HCT116 (cell line): ENCODE measurements around the gene MAMLD1. TPM values are rescaled to one million over a fixed set of nuclear protein-coding genes. Genes with fewer than 3 reads are reported as not detected.

Source experiments
- ATAC-seq: fragments of 200-7000 bp; cut with Tn5 transposase; 2 replicates; pipeline ENCODE4 v1.9.1; 2020; ENCODE audit warnings: mild to moderate bottlenecking, moderate library complexity
- BruUV-seq: library from RNA; stranded (reverse); fragments of 400-500 nt; replicated peaks from 2 replicates; lab custom pipeline; 2021; lab: Mats Ljungman, UMichigan
- CTCF ChIA-PET: fragments of 300-600 bp; sonication (Branson Sonifier 250); formaldehyde crosslinking; loops from one replicate; lab custom pipeline; 2021; ENCODE audit warnings: antibody characterized with exemption; lab: Charles Lee
- POLR2A ChIA-PET: fragments of 300-600, 350-600 bp; sonication (Branson Sonifier 250); formaldehyde crosslinking; loops from one replicate; lab custom pipeline; 2021; ENCODE audit warnings: antibody characterized with exemption; lab: Charles Lee
- RAD21 ChIA-PET, 2 experiments: fragments of 300-600 bp; sonication (Branson Sonifier 250); formaldehyde crosslinking; loops; one replicate each; lab custom pipeline; 2023; ENCODE audit warnings: low total read pairs in 2 of 2; ENCODE audit not compliant: uncharacterized antibody in 2 of 2, unreplicated experiment in 2 of 2, low non-redundant PET in 1 of 2; lab: Charles Lee
- DNase-seq: peaks from one replicate; pipeline ENCODE4 v3.0.0-alpha.2; 2010; ENCODE audit warnings: low read depth, low spot score
- H2AFZ ChIP-seq: fragments of 200-600 bp; shearing (Covaris generic), sonication (generic); 2 replicates; pipeline ENCODE4 v1.6.1; 2017; ENCODE audit warnings: low read depth, mixed run types, mixed read lengths, antibody characterized with exemption, low read length; ENCODE audit not compliant: poor library complexity, severe bottlenecking
- H3K27ac ChIP-seq: 2 replicates; pipeline ENCODE4 v1.5.1; 2012; ENCODE audit warnings: low read depth, low read length
- H3K27me3 ChIP-seq: fragments of 200-600 bp; sonication (generic); 2 replicates; pipeline ENCODE4 v1.6.1; 2016; ENCODE audit warnings: mixed run types, low read length, mixed read lengths; ENCODE audit not compliant: insufficient read depth
- H3K36me3 ChIP-seq, 2 experiments: fragments of 200-500 bp in 1 of 2; fragments of 200-600 bp in 1 of 2; sonication (Bioruptor generic) in 1 of 2; sonication (generic) in 1 of 2; 2 replicates each; pipeline versions ENCODE4 v1.5.1 to v1.6.1; 2014 to 2016; ENCODE audit warnings: low read length in 2 of 2, inconsistent platforms in 1 of 2, mixed read lengths in 1 of 2, mixed run types in 1 of 2; ENCODE audit not compliant: insufficient read depth in 2 of 2, control insufficient read depth in 1 of 2
- H3K4me1 ChIP-seq, 2 experiments: fragments of 200-600 bp in 1 of 2; sonication (generic) in 1 of 2; 2 replicates each; pipeline versions ENCODE4 v1.5.1 to v1.6.1; 2012 to 2017; ENCODE audit warnings: low read length in 2 of 2, inconsistent platforms in 1 of 2, mild to moderate bottlenecking in 1 of 2, mixed read lengths in 1 of 2, mixed run types in 1 of 2, moderate library complexity in 1 of 2; ENCODE audit not compliant: insufficient read depth in 2 of 2, control insufficient read depth in 1 of 2
- H3K4me2 ChIP-seq: fragments of 200-600 bp; sonication (generic); 2 replicates; pipeline ENCODE4 v1.6.1; 2017; ENCODE audit warnings: mixed run types, low read length, mixed read lengths
- H3K4me3 ChIP-seq, 2 experiments: fragments of 200-600 bp in 1 of 2; sonication (generic) in 1 of 2; replicated peaks in 1 of 2; 2 replicates each; pipeline ENCODE4 v1.5.1; 2011 to 2016; ENCODE audit warnings: low read length in 2 of 2, control low read depth in 1 of 2, low read depth in 1 of 2, mild to moderate bottlenecking in 1 of 2, mixed read lengths in 1 of 2, mixed run types in 1 of 2
- H3K79me2 ChIP-seq: fragments of 200-600 bp; sonication (generic); 2 replicates; pipeline ENCODE4 v1.6.1; 2017; ENCODE audit warnings: mild to moderate bottlenecking, mixed run types, low read length, moderate library complexity, mixed read lengths; ENCODE audit not compliant: insufficient read depth
- H3K9ac ChIP-seq: fragments of 200-600 bp; sonication (generic); 2 replicates; pipeline ENCODE4 v1.6.1; 2016; ENCODE audit warnings: low read length, mixed read lengths
- H3K9me2 ChIP-seq: fragments of 200-600 bp; sonication (generic), shearing (Covaris generic); 2 replicates; pipeline ENCODE4 v1.6.1; 2017; ENCODE audit warnings: mixed run types, mild to moderate bottlenecking, moderate library complexity; ENCODE audit not compliant: insufficient read depth
- H3K9me3 ChIP-seq, 2 experiments: fragments of 200-500 bp in 1 of 2; fragments of 200-600 bp in 1 of 2; sonication (Bioruptor generic) in 1 of 2; sonication (generic) in 1 of 2; 2 replicates each; pipeline ENCODE4 v1.6.1; 2014 to 2017; ENCODE audit warnings: low read length in 2 of 2, mixed read lengths in 2 of 2, inconsistent platforms in 1 of 2, low read depth in 1 of 2, mild to moderate bottlenecking in 1 of 2, mixed run types in 1 of 2, moderate library complexity in 1 of 2; ENCODE audit not compliant: control insufficient read depth in 1 of 2, insufficient read depth in 1 of 2
- H4K20me1 ChIP-seq: fragments of 200-600 bp; sonication (generic), shearing (Covaris generic); 2 replicates; pipeline ENCODE4 v1.6.1; 2017; ENCODE audit warnings: mixed run types, mild to moderate bottlenecking, moderate library complexity; ENCODE audit not compliant: insufficient read depth
- CBX3 ChIP-seq: IDR thresholded peaks from 2 replicates; pipeline ENCODE4 v1.6.1; 2012; ENCODE audit warnings: low read depth
- CEBPB ChIP-seq: IDR thresholded peaks from 2 replicates; pipeline ENCODE4 v1.6.1; 2012; ENCODE audit warnings: low read depth
- EGR1 ChIP-seq: IDR thresholded peaks from 2 replicates; pipeline ENCODE4 v1.6.1; 2012; ENCODE audit warnings: low read depth
- ELF1 ChIP-seq: IDR thresholded peaks from 2 replicates; pipeline ENCODE4 v1.6.1; 2012; ENCODE audit warnings: low read depth, borderline replicate concordance
- EZH2 ChIP-seq: fragments of 200-600 bp; sonication (generic); IDR thresholded peaks from 2 replicates; pipeline ENCODE4 v1.6.1; 2017; ENCODE audit warnings: antibody characterized with exemption, mixed run types
- JUND ChIP-seq: IDR thresholded peaks from 2 replicates; pipeline ENCODE4 v1.6.1; 2012
- POLR2AphosphoS5 ChIP-seq: IDR thresholded peaks from 2 replicates; pipeline ENCODE4 v1.6.1; 2011; ENCODE audit warnings: mild to moderate bottlenecking, low read depth, low read length, moderate library complexity
- RAD21 ChIP-seq: IDR thresholded peaks from 2 replicates; pipeline ENCODE4 v1.6.1; 2012; ENCODE audit warnings: low read depth, mild to moderate bottlenecking
- SIN3A ChIP-seq: IDR thresholded peaks from 2 replicates; pipeline ENCODE4 v1.6.1; 2012; ENCODE audit warnings: low read depth
- TCF7L2 ChIP-seq: IDR thresholded peaks from 2 replicates; pipeline ENCODE4 v1.7.0; 2011; ENCODE audit warnings: borderline replicate concordance, inconsistent platforms; ENCODE audit not compliant: insufficient read depth, insufficient read length; ENCODE audit errors: extremely low read depth
- ZFX ChIP-seq: fragments of 450-650 bp; IDR thresholded peaks from 2 replicates; pipeline ENCODE4 v1.6.1; 2017
- ZNF274 ChIP-seq: fragments of 200-500 bp; sonication (Bioruptor generic); IDR thresholded peaks from 2 replicates; pipeline ENCODE4 v1.6.1; 2014; ENCODE audit warnings: mild to moderate bottlenecking, low read depth, low read length, inconsistent platforms
- intact Hi-C: fragments of 100-400 bp; cut with micrococcal nuclease; formaldehyde crosslinking; loops from 2 replicates; pipeline ENCODE4 v1.10.0; 2022
- total RNA-seq: library from RNA; stranded (reverse); gene quantifications from one replicate; pipeline ENCODE4 v1.2.1, GENCODE V29; 2021; ENCODE audit not compliant: unreplicated experiment
- TF ChIP-seq, protein P1 (sequence below), 3 experiments: fragments of 200-600 bp in 1 of 3; sonication (generic) in 1 of 3; IDR thresholded peaks in 2 of 3; conservative IDR thresholded peaks in 1 of 3; 2 replicates each; pipeline ENCODE4 v1.5.1; 2012 to 2017; ENCODE audit warnings: low read depth in 2 of 3, low read length in 2 of 3, antibody characterized with exemption in 1 of 3, borderline replicate concordance in 1 of 3, control low read depth in 1 of 3, mild to moderate bottlenecking in 1 of 3, mixed read lengths in 1 of 3, mixed run types in 1 of 3, moderate library complexity in 1 of 3; ENCODE audit not compliant: insufficient read depth in 1 of 3
- TF ChIP-seq, protein P2 (sequence below): IDR thresholded peaks from 2 replicates; pipeline ENCODE4 v1.6.1; 2012
- TF ChIP-seq, protein P3 (sequence below): IDR thresholded peaks from 2 replicates; pipeline ENCODE4 v1.6.1; 2011; ENCODE audit warnings: mild to moderate bottlenecking, low read length, moderate library complexity; ENCODE audit not compliant: insufficient replicate concordance; ENCODE audit errors: extremely low read depth

Gene MAMLD1
- total RNA-seq, 1 experiment from 2014 or later: 3.6 TPM

DNA sequence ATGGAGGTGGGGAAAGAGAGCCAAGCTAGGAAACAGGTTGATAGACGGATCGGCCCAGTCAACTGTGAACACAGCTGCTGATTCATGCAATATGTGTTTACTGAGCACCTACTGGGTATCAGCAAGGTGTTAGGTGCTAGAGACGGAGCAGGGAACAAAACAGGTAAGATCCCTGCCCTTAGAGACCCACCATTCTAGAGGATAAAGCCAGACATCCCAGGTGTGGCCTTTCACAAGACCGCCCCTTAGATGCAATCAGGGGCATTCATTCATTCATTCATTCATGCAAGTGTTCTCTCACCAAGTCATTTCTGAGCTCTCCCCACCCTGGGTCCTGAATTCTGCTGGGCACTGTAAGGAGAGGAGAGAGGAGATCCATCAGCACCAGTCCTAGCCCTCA is 185.1 kb downstream of the MAMLD1 start:
- Histone ChIP-seq H3K9me3 (no peaks in the 10 kb centered on the region), H3K27ac (no peak overlapping the region), H3K4me1 (peaks cover 0 to 7% of the 10 kb centered on the region in 2 experiments; a peak in 1 of 4 replicates), H3K4me3 (no peak overlapping the region), H3K9me2 (no peaks in the 10 kb centered on the region), H3K36me3 (no peaks in the 10 kb centered on the region), H3K27me3 (no peaks in the 10 kb centered on the region), H3K4me2 (no peak overlapping the region), H3K9ac (no peak overlapping the region), H2AFZ (no peak overlapping the region), H4K20me1 (no peaks in the 10 kb centered on the region), H3K79me2 (no peaks in the 10 kb centered on the region)
- no peak for DNase-seq
- POLR2A ChIA-PET: no interaction called here
- RAD21 ChIA-PET: no interaction called here
- CTCF ChIA-PET: no interaction called here
- ATAC-seq: no peak
- intact Hi-C loops: loop anchor here (10.0 kb wide), 1 partner anchor 137 kb away; no protein-coding TSS in a partner anchor
- TF ChIP-seq POLR2AphosphoS5: no peak
- TF ChIP-seq, protein P1, sequence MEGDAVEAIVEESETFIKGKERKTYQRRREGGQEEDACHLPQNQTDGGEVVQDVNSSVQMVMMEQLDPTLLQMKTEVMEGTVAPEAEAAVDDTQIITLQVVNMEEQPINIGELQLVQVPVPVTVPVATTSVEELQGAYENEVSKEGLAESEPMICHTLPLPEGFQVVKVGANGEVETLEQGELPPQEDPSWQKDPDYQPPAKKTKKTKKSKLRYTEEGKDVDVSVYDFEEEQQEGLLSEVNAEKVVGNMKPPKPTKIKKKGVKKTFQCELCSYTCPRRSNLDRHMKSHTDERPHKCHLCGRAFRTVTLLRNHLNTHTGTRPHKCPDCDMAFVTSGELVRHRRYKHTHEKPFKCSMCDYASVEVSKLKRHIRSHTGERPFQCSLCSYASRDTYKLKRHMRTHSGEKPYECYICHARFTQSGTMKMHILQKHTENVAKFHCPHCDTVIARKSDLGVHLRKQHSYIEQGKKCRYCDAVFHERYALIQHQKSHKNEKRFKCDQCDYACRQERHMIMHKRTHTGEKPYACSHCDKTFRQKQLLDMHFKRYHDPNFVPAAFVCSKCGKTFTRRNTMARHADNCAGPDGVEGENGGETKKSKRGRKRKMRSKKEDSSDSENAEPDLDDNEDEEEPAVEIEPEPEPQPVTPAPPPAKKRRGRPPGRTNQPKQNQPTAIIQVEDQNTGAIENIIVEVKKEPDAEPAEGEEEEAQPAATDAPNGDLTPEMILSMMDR (IDR thresholded peaks at IDR 0.05 in 2 of 3, conservative IDR thresholded peaks at IDR 0.05 in 1 of 3; ENCODE audit: borderline replicate concordance in 1 of 3, insufficient read depth in 1 of 3, low read depth in 2 of 3, low read length in 2 of 3): no peak
- no peak for TF ChIP-seq EZH2
- TF ChIP-seq CEBPB: no peak
- TF ChIP-seq ZFX: no peak
- TF ChIP-seq EGR1: no peak
- TF ChIP-seq, protein P2, sequence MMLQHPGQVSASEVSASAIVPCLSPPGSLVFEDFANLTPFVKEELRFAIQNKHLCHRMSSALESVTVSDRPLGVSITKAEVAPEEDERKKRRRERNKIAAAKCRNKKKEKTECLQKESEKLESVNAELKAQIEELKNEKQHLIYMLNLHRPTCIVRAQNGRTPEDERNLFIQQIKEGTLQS: no peak
- BruUV-seq: no TSS peak

DNA sequence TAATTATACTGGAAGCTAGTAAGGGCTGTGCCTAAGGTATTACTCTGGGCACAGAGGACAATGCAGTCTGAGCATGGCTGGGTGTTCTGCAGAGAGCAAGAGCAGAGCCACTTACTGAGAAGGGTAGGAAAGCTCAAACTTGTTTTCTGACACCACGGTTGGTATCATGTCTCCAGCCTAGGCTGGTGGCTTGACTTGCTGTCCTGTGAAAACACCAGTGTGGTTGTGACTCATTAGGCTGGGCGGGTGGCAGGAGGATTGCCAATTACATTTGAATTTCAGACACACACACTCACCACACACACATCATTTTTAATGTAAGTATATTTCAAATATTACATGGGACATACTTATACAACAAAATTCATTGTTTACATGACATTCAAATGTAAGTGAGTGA is 185.6 kb downstream of the MAMLD1 start:
- Histone ChIP-seq H3K79me2 (no peaks in the 10 kb centered on the region), H3K4me2 (no peak overlapping the region), H3K9me3 (no peaks in the 10 kb centered on the region), H3K9me2 (no peaks in the 10 kb centered on the region), H3K27ac (no peak overlapping the region), H4K20me1 (no peaks in the 10 kb centered on the region), H2AFZ (no peak overlapping the region), H3K9ac (no peak overlapping the region), H3K4me3 (no peak overlapping the region), H3K4me1 (peaks cover 0 to 7% of the 10 kb centered on the region in 2 experiments; a peak in 1 of 4 replicates), H3K36me3 (no peaks in the 10 kb centered on the region), H3K27me3 (no peaks in the 10 kb centered on the region)
- TF ChIP-seq RAD21 (no peak), SIN3A (no peak), CEBPB (no peak), JUND (no peak), TCF7L2 (no peak), EZH2 (no peak), ELF1 (no peak), CBX3 (no peak), ZFX (no peak), ZNF274 (no peak)
- TF ChIP-seq, protein P3, sequence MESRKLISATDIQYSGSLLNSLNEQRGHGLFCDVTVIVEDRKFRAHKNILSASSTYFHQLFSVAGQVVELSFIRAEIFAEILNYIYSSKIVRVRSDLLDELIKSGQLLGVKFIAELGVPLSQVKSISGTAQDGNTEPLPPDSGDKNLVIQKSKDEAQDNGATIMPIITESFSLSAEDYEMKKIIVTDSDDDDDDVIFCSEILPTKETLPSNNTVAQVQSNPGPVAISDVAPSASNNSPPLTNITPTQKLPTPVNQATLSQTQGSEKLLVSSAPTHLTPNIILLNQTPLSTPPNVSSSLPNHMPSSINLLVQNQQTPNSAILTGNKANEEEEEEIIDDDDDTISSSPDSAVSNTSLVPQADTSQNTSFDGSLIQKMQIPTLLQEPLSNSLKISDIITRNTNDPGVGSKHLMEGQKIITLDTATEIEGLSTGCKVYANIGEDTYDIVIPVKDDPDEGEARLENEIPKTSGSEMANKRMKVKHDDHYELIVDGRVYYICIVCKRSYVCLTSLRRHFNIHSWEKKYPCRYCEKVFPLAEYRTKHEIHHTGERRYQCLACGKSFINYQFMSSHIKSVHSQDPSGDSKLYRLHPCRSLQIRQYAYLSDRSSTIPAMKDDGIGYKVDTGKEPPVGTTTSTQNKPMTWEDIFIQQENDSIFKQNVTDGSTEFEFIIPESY: no peak
- TF ChIP-seq, protein P2: no peak
- DNase-seq: no peak
- intact Hi-C loops: loop anchor here (10.0 kb wide), 1 partner anchor 136 kb away; no protein-coding TSS in a partner anchor
- POLR2A ChIA-PET: no interaction called here
- RAD21 ChIA-PET: no interaction called here
- CTCF ChIA-PET: no interaction called here
- no TSS peak for BruUV-seq
- ATAC-seq: no peak
